ENCODE measurements around the gene GUCY1A2.
A peak's percentile ranks its signal among the peaks of the same experiment; 100 is the strongest.
"Not testable (repeated sequence)": the region's sequence is repeated elsewhere in the genome, so short reads cannot be mapped to it uniquely, and the experiment has no call there.

Gene GUCY1A2

GRCh38 chr11:107018219-107018901, at the start of gene GUCY1A2:
GUCY1A2 (minus strand) TSS chr11:107018476; CDS start chr11:107018055, 421 bp downstream.
- H3K4me3 ChIP-seq (ENCODE audit: low read depth, low read length) = peak within 1 kb of the TSS; percentile 39
- TF ChIP-seq CTCF (IDR thresholded peaks at IDR 0.05; ENCODE audit: low read depth, low read length) = no peak

- no peak for TF ChIP-seq CTCF (IDR thresholded peaks at IDR 0.05; ENCODE audit: low read depth, low read length)
- H3K4me3 ChIP-seq (ENCODE audit: low read depth, low read length) = no peak overlapping the region
Measured at GRCh38 chr11:107054391-107054790, 36.1 kb upstream of the GUCY1A2 start.

GRCh38 chr11:107051332-107051731, 33.1 kb upstream of the GUCY1A2 start:
- H3K4me3 ChIP-seq (ENCODE audit: low read depth, low read length) = not testable (repeated sequence)

- not testable (repeated sequence) for H3K4me3 ChIP-seq (ENCODE audit: low read depth, low read length)
Measured at GRCh38 chr11:107050899-107051298, 32.6 kb upstream of the GUCY1A2 start.

GRCh38 chr11:107050121-107050520, 31.8 kb upstream of the GUCY1A2 start:
- H3K4me3 ChIP-seq (ENCODE audit: low read depth, low read length) = no peak overlapping the region
- TF ChIP-seq CTCF (IDR thresholded peaks at IDR 0.05; ENCODE audit: low read depth, low read length) = no peak

- H3K4me3 ChIP-seq (ENCODE audit: low read depth, low read length) = no peak overlapping the region
- no peak for TF ChIP-seq CTCF (IDR thresholded peaks at IDR 0.05; ENCODE audit: low read depth, low read length)
Measured at GRCh38 chr11:107044503-107044902, 26.2 kb upstream of the GUCY1A2 start.

GRCh38 chr11:107043242-107044006, 25.1 kb upstream of the GUCY1A2 start:
- H3K4me3 ChIP-seq (ENCODE audit: low read depth, low read length) = no peak overlapping the region
- no peak for TF ChIP-seq CTCF (IDR thresholded peaks at IDR 0.05; ENCODE audit: low read depth, low read length)

- no peak for TF ChIP-seq CTCF (IDR thresholded peaks at IDR 0.05; ENCODE audit: low read depth, low read length)
- H3K4me3 ChIP-seq (ENCODE audit: low read depth, low read length) = no peak overlapping the region
Measured at GRCh38 chr11:107042748-107043147, 24.5 kb upstream of the GUCY1A2 start.

Data from WI38 (cell line).